Jurkat, Clone E6-1 (cell line): ENCODE results near the gene SPATA45.
"Not testable (repeated sequence)": the region's sequence is repeated elsewhere in the genome, so short reads cannot be mapped to it uniquely, and the experiment has no call there.

Experiments
- DNase-seq: peaks from one replicate; pipeline ENCODE4 v3.0.0-alpha.2; 2011; ENCODE audit warnings: low read depth, low spot score
- H3K4me3 ChIP-seq: 2 replicates; pipeline ENCODE4 v1.5.1; 2011; ENCODE audit warnings: mild to moderate bottlenecking, low read length, control low read depth, moderate library complexity

Gene SPATA45

DNA sequence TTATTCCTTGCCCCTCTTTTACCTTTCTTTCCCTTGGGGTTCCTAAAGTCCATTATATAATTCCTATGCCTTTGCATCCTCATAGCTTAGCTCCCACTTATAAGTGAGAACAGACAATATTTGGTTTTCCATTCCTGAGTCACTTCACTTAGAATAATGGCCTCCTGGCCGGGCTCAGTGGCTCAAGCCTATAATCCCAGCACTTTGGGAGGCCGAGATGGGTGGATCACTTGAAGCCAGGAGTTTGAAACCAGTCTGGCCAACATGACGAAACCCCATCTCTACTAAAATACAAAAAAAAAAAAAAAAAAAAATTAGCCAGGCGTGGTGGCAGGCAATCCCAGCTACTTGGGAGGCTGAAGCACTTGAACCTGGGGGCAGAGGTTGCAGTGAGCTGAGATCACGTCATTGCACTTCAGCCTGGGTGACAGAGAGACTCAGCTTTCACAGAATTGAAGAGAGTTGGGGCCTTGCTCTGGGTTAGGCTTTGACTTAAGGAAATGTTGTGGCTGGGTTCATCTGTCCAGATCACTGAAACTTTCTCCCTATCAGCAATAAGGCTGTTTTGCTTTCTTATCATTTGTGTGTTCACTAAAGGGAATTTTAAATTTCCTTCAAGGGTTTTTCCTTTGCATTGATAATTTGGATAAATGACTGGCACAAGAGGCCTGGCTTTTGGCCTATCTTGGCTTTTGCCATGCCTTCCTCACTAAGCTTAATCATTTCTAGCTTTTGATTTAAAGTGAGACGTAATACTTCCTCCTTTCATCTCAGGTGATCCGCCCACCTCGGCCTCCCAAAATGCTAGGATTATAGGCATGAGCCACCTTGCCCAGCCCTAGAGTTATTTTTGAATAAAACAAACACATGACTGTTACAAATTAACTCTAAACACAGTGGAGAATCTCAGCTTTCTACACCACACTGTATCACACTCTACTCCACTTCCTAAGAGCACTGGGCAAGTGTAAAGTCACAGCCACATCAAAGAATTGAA lies 13.9 kb downstream of the SPATA45 start:
- H3K4me3 ChIP-seq: not testable (repeated sequence)

DNA sequence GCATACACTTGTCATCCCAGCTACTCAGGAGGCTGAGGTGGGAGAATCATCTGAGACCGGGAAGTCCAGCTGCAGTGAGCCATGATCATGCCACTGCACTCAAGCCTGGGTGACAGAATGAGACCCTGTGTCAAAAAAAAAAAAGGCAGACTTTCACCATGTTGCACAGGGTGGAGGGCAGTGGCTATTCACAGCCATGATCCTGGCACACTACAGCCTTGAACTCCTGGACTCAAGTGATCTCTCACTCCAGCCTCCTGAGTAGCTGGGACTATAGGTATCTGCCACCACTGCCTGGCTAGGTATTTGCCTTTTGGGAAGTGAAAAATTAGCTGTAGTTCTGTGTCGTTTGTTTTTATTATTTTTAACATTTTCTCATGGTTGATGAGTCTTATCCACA lies 19.1 kb downstream of the SPATA45 start:
- H3K4me3 ChIP-seq: no peak overlapping the region
- DNase-seq: no peak

More for the DNA sequence above, 13.9 kb downstream of the SPATA45 start:
- DNase-seq: not testable (repeated sequence)

DNA sequence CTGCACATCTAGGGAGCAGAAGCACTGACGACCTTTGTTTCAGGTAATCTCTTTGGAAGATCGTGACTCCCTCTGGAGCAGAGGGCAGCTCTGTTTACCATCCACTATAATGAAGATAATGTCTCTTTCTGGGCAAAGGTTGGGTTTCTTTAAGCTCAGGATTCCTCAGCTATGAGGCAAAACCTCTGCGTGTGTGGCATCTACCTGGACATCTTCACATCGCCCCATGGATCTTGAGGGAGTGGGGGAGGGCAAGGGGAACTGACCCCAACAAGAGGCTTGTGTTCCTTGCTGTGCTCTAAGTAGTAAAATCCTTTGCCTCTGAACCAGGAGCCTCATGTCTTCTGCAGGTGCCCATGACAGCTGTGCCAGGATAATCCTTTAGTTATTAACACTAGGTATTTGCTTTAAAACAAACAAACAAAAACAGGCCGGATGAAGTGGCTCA lies 19.6 kb downstream of the SPATA45 start:
- no peak for DNase-seq
- H3K4me3 ChIP-seq: no peak overlapping the region

DNA sequence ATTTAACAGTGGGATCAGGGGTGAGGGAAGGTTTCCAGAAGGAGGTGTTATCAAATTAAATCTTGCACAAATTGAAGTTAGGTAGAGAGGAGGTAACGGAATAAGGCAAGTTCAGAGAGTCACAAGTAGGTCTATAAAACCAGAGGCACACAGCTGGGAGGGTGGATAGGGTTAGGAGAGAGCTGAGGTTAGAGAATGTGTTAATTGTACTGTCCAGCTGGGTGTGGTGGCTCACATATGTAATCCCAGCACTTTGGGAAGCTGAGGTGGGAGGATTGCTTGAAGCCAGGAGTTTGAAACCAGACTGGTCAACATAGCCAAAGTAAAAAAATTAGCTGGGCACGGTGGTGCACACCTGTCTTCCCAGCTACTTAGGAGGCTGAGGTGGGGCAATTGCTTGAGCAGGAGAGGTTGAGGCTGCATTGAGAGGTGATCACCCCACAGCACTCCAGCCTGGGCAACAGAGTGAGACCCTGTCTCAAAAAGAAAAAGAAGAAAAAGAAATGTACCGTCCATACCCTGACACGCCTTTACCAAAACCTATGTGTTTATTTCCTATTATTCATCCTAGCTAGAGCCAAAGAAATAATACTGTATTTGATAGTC lies 20.2 kb downstream of the SPATA45 start:
- no peak for DNase-seq
- no peak overlapping the region for H3K4me3 ChIP-seq

DNA sequence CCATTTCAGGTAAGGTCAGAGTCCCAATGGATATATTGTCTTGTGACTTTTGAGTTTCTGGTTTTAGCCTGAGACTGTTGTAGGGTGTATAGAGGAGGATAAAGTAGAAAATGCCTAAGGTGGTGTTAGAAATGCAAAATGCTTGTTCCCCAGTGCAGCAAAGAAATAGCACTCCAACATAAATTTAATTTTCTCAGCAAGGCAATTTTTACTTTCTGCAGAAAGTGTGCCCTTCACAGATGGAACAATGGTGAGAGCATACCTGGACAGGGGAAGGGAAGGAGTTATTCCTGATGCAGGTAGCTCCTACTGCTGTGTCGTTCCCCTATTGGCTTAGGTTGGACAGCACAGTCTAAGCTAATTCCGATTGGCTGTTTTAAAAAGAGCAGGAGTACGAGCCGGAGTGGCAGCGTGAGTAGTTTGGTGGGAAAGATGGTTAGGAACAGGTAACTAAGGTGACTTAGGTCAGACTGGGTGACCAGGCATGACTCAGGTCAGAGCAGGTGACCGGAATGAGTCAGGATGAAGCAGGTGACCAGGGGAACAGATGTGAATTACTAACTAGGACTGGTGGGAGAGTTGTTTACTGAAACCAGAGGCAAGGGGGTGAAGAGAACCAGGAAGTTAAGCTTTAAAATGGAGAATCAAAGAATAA lies 21.5 kb downstream of the SPATA45 start:
- H3K4me3 ChIP-seq: no peak overlapping the region
- no peak for DNase-seq

DNA sequence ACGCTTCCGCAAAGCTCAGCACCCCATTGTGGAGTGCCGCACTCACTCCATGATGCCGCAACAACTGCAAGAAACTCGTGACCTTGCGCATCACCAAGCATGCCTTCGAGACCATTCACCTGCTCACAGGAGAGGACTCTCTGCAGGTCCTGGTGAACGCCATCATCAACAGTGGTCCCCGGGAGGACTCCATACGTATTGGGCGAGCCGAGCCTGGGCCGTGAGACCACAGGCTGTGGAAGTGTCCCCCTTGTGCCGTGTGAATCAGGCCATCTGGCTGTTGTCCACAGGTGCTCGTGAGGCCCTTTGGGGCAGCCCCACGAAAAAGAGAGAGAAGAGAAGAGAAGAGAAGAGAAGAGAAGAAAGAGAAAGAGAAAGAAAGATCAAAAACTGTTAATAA lies 23.2 kb downstream of the SPATA45 start:
- DNase-seq: no peak
- H3K4me3 ChIP-seq: no peak overlapping the region

DNA sequence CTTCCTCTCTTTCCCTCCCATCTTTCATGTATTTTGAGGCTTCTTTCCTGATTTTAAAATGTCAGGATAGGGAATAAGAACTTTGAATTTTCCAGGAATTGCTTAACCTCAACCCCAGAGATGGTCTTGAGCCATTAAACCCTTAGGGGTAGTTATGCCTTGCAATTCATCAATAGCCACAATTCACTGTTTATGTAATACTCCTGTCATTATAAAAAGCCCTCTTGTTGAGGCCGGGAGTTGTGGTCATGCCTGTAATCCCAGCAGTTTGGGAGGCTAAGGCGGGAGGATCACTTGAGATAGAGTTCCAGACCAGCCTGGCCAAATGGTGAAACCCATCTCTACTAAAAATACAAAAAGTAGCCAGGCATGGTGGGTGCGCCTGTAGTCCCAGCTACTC lies 24.5 kb downstream of the SPATA45 start:
- DNase-seq: no peak
- H3K4me3 ChIP-seq: no peak overlapping the region

DNA sequence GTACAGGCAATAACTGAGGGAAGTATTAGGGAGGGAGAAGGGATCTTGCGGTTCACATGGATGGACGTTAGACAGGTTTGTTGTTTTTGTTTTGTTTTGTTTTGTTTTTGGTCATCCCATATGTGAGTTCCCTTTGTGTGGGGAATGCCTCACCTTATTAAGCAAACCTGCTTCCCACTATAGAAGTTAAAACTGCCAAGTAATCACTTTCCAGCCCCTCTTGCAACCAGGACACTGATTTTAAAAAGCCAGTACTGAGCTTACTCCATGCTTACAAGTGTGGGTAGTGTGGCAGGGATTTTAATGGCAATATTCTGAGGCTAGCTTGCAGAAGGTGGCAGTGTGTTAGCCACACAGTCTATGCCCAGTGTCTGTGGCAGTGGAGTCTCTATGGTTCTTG lies 26.5 kb downstream of the SPATA45 start:
- no peak overlapping the region for H3K4me3 ChIP-seq
- no peak for DNase-seq

DNA sequence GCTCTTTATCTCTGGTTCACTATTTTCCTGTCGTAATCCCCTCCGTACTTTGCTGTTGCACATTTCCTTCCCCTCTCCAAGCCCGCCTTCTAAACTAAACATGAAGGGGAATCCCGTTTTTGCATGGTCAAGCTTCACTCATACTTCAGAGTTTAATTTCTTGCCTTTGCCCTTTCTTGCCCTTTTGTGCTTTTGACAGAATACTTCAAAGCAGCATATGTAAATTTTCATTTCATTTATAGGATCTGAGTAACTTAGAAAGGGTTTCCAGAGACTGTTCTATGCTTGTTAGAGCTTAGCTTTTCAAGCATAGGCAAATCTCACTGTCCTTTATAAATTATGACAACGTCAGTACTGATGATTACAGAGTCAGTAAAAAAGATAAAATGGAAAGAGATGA lies 27.7 kb downstream of the SPATA45 start:
- H3K4me3 ChIP-seq: no peak overlapping the region
- DNase-seq: no peak

DNA sequence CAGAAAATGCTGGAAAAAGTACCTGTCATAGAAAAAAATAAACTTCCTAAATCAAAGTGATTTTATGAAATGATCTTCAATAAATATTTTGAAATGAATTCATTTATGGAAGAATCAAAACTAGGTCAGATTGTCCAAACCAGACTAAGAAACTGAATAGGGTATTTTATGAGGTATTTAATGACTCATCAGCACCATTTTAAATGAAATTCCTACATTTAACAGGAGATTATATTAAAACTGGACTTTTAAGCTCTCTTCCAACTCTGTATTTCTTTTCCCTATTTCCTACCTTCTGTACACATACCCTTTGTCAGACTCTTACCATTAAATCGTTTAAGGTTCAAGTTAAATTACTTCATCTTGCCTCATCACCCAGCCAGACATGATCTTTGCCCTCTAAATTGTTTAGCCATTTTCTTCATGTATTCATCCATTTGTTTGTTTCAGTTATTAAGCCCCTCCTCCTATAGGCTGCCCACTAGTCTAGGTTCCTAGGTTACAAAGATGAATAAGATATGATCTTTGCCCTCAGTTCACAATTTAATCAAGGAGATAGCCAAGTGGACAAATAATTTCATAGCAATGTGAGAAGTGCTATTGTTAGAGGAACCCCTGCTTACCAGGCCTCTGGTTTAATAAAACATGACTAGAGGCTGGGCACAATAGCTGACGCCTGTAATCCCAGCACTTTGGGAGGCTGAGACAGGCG lies 30.7 kb downstream of the SPATA45 start:
- no peak for DNase-seq
- H3K4me3 ChIP-seq: no peak overlapping the region

DNA sequence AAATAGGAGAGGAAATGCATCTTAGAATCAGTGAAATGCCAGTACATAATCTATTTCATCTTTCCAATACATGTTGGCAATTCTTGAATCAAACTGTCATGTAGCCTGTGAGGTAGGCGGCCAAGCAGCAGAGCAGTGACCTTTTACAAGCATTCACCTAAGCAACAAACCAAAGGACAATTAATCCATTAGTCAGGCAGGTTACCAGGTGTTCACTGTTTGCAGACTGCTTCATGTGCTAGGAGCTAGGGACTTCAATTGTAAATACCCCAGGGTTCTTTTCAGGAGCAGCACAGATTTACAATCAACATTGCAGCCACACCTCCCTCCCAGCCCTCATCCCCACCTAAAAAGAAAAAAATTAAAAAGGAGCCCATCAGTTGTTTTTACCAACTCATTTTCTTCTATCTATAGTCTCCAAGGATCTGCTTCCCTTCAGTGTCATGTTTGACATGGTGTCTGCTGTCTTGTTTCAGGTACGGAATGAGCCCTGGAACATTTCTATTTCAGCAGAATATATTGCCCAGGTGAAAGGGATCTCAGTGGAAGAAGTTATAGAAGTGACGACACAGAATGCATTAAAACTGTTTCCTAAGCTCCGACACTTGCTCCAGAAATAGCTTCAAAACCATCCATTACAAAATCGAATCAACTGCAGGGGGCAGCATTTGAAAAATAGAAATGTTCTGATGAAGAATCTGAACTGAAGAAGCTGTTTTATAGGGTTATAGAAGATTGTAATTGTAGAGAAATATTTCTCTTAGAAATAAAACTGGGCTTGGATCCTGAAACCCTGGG lies 32.7 kb downstream of the SPATA45 start:
- DNase-seq: no peak
- H3K4me3 ChIP-seq: no peak overlapping the region

DNA sequence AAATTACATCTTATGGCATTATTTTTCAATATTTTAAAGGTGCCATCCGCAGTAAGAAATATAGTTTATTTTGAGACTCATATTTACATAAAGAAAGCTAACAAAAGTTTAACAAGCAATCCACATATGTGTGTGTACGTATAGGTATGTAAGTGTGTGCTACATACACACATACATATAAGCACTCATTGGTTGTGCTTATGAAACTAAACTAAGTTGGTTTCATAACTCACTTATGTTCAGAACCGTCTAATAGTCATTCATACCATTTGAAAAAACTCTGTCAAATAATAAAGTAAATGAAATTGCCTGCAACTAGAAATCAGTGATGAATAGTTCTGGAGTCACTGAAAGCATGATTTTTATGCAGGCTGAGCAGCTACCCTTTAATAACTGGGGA lies 41.7 kb downstream of the SPATA45 start:
- DNase-seq: no peak
- H3K4me3 ChIP-seq: no peak overlapping the region

DNA sequence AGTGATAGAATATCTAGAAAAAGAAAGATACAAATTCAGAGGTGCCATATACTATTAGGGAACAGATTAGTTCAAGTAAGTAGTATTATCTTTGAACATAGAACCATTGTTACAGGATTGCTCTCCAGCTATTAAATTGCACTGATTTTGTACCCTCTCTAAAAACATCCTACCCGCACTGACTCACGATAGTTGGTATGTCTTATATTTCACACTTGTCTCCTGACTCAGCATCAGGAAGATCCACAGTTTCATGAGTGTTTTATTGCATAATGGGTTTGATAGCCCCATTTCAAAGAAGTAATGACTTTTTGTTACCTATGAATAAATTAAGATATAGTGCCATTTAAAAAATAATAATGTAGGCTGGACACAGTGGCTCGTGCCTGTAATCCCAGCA lies 49.8 kb downstream of the SPATA45 start:
- no peak overlapping the region for H3K4me3 ChIP-seq
- DNase-seq: no peak

DNA sequence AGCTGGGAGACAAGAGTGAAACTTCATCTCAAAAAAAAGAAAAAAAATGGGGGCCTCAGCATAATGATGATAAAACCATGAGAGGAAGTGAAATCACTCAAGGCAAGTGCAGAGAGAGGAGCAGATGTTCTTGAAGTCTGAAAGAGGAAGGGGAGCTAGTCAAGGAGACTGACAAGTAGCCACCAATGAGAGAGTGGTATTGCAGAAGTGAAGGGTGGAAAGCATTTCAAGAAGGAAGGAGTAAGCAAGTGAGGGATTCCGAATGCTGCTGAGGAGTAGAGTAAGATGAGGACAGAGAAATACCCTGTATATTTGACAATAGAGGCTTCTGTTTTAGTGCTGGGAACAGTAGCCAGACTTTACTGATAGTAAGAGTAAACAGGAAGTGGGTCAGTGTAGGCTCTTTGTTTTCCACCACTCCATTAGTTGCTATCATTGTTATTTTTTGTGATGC lies 52.9 kb downstream of the SPATA45 start:
- peak; percentile 65 for DNase-seq
- no peak overlapping the region for H3K4me3 ChIP-seq

DNA sequence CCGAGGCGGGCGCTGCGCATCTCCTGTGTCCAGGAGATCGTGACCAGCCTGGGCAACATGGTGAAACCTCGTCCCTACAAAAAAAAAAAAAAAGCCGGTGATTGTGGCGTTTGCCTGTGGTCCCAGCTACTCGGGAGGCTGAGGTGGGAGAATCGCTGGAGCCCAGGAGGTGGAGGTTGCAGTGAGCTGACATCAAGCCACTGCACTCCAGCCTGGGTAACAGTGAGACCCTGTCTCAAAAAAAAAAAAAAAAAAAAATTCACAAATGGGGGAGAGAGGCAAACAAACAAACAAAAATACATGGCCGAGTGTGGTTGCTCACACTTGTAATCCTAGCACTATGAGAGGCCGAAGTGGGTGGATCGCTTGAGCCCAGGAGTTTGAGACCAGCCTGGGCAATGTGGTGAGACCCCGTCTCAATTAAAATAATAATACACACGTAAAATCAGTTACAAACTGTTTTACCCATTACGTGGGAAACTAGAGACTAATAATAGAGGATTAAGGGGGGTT lies 55.0 kb downstream of the SPATA45 start:
- H3K4me3 ChIP-seq: peak overlapping the region; percentile 97
- no peak for DNase-seq

DNA sequence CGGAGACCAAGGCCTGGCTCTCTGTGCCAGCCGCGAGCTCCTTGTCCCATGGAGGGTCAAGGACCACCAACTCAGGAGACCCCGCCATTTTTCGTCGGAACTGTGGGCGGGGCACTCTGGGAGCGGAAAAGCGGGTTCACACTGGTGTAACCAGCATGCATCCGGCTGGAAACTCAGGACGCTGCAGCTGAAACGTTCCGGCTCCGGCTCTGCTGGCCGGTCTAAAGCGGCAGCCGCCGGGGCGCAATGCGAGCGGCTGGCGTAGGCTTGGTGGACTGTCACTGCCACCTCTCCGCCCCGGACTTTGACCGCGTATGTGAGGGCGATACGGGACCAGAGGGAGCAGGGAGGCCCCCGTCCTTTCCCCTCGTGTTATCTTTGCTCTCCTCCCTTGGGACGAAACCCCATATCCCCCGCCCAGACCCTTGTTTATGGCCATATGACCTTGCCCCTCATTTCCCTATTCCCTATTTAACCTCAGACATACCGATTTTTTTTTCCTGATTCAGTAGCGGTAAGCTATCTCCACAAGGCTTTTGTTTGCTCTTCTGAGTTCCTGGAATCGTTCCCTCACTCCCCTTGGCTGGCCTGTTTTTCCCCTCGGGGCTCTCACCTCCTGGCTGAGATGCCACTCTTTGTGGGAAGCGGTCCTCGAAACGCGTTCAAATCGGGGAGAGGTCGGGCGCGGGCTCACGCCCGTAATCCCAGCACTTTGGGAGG lies 55.6 kb downstream of the SPATA45 start, which contains the start of the genes NSL1 and TATDN3:
Gene NSL1 (minus strand): TSS at position 102 of the 720 bp plus-strand sequence. CDS start 14 bp downstream, at position 88.
Gene TATDN3 (plus strand): TSS at position 219 of the 720 bp plus-strand sequence. CDS start 28 bp downstream, at position 247.
- H3K4me3 ChIP-seq: peak within 1 kb of the TSS; percentile 97
- peak; percentile 93 for DNase-seq

DNA sequence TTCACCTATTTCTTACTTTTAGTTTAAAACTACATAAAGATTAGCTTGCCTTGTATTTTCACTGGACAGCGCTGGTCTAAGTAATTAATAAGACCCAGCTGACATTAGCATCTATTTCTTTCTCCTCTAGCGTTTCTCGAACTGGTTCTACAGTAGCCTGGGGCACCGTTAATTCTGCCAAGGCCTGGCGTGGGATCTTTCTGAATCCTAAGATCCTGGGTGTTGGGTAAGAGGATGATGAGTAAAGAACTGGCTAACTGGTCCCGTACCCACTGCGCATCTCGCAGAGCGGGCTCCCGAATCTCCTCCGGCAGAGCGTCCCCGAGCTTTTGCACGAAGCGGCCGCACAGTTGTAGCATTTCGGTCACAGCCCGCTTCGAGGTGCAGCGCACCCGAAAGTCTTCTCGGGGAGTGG lies 56.2 kb downstream of the SPATA45 start:
- DNase-seq: peak; percentile 39
- peak overlapping the region; percentile 97 for H3K4me3 ChIP-seq
